Gastrocnemius medialis (tissue), 4 donors: Measurements from ENCODE around the gene CSH2.

ENCODE experiments used
- CTCF ChIP-seq, 5 experiments: fragments of 450-650 bp in 3 of 5; fragments of 200-600 bp in 2 of 5; sonication (generic) in 2 of 5; IDR thresholded peaks in 4 of 5; conservative IDR thresholded peaks in 1 of 5; 1 replicate in 4 of 5; 2 replicates in 1 of 5; pipeline ENCODE4 v1.5.1; 2016 to 2019; ENCODE audit warnings: antibody characterized with exemption in 5 of 5, mild to moderate bottlenecking in 3 of 5, moderate library complexity in 3 of 5
- POLR2A ChIP-seq, 2 donors: fragments of 450-650 bp; IDR thresholded peaks; one replicate each; pipeline ENCODE4 v1.6.1; 2017; ENCODE audit warnings: antibody characterized with exemption in 2 of 2, mild to moderate bottlenecking in 2 of 2, moderate library complexity in 2 of 2

GRCh38 chr17:63840591-63841349 lies 32.7 kb downstream of the CSH2 start:
- no peak for TF ChIP-seq POLR2A (IDR thresholded peaks at IDR 0.05)
- TF ChIP-seq CTCF (IDR thresholded peaks at IDR 0.05 in 4 of 5, conservative IDR thresholded peaks at IDR 0.05 in 1 of 5), result no peak
